IgD-negative memory B cell (primary cell): ENCODE measurements around the gene ZFP42. TPM values are rescaled to one million over a fixed set of nuclear protein-coding genes. Genes with fewer than 3 reads are reported as not detected.

ENCODE experiments used
- H3K27ac Mint-ChIP-seq, 3 donors: one replicate each; pipeline ENCODE4 v1.8.0; 2020 to 2022; ENCODE audit warnings: mild to moderate bottlenecking in 3 of 3, mixed read lengths in 3 of 3, moderate library complexity in 1 of 3
- H3K27me3 Mint-ChIP-seq: one replicate; pipeline ENCODE4 v1.8.0; 2021; ENCODE audit warnings: mixed read lengths
- H3K36me3 Mint-ChIP-seq: one replicate; pipeline ENCODE4 v1.8.0; 2020; ENCODE audit warnings: mild to moderate bottlenecking, mixed read lengths
- H3K4me1 Mint-ChIP-seq, 3 donors: one replicate each; pipeline ENCODE4 v1.8.0; 2020 to 2022; ENCODE audit warnings: mixed read lengths in 3 of 3, mild to moderate bottlenecking in 1 of 3
- H3K4me3 Mint-ChIP-seq, 4 donors: one replicate each; pipeline ENCODE4 v1.8.0; 2020 to 2022; ENCODE audit warnings: mild to moderate bottlenecking in 4 of 4, mixed read lengths in 4 of 4, moderate library complexity in 3 of 4
- H3K9me3 Mint-ChIP-seq, 3 donors: one replicate each; pipeline ENCODE4 v1.8.0; 2020 to 2021; ENCODE audit warnings: mixed read lengths in 3 of 3, mild to moderate bottlenecking in 1 of 3
- polyA plus RNA-seq: library from polyadenylated mRNA; unstranded; fragments of 300-500 nt; fragmentation: Illumina TruSeq; gene quantifications from one replicate; pipeline ENCODE4 v1.2.3, GENCODE V29; 2021

The ZFP42 gene
- polyA plus RNA-seq, 1 donor from 2014 or later = not detected

DNA sequence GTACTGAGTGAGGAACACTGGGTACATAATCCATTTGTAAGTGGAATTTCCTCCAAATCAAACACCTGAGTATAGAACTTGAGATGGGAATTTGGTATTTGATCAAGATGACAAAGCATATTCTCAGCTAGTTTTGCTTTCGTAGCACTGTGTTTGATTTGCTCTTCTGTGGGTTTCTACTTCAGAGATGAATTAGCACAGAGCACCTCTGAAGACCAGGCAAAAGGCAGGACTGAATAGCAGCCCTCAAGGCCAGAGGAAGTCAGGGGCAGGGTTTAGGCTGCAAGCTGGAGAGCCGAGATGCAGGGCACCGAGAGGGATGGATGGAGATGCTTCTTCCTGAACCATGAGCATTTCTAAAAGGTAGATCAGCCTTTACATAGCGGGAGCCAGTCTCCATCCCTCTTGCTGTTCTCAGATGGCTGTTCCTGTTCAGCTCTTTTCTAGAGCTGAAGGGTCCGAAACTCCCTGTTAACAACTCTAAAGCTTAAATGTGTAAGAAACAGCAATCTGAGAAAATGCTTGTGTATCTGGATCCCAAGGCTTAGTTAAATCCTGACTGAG lies 10.8 kb downstream of the ZFP42 start:
- H3K27me3 Mint-ChIP-seq = no peaks in the 10 kb centered on the region
- peaks cover 2 to 13% (median 8%) of the 10 kb centered on the region in 3 donors for H3K9me3 Mint-ChIP-seq
- H3K4me1 Mint-ChIP-seq = no peaks in the 10 kb centered on the region
- H3K36me3 Mint-ChIP-seq = no peaks in the 10 kb centered on the region
- no peak overlapping the region for H3K4me3 Mint-ChIP-seq
- no peak overlapping the region for H3K27ac Mint-ChIP-seq

DNA sequence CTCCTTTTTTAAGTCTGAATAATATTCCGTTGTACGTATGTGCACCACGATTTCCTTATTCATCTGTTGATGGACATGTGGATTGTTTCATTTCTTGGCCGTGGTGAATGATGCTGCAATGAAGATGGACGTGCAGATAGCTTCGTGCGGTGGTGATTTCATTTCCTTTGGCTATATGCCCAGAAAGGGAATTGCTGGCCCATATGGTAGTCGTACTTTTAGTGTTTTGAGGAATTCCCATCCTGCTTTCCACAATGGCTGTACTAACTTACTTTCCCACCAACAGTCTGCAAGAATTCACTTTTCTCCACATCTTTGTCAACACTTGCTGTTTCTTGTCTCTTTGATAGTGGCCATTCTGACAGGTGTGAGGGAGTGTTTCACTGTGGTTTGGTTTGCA lies 12.8 kb downstream of the ZFP42 start:
- no peak overlapping the region for H3K27ac Mint-ChIP-seq
- no peaks in the 10 kb centered on the region for H3K27me3 Mint-ChIP-seq
- H3K4me1 Mint-ChIP-seq = no peaks in the 10 kb centered on the region
- H3K36me3 Mint-ChIP-seq = no peaks in the 10 kb centered on the region
- H3K4me3 Mint-ChIP-seq = no peak overlapping the region
- peaks cover 2 to 11% (median 7%) of the 10 kb centered on the region in 3 donors for H3K9me3 Mint-ChIP-seq

DNA sequence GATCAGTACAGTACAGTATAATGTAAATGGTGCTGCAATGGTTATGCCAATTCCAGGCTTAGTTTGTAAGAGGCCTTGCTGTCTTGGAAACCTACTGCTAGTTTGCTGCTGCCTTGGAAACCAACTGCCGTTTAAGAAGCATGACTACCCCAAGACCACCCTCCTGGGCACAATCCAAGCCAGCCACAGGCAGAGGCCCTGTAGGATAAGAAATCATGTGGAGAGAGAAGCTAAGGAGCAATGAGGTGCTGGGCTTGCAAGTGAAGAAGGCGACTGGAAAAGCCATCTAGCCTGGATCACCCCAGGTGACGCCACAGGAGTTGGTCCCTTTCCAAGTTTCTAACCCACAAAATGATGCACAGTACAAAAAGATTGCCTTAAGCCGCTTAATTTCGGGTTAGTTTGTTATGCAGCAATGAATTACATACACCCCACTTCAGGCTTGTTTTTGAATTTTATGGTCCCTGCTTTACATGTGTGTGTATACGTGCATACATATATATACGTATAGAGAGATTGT lies 16.9 kb downstream of the ZFP42 start:
- H3K27me3 Mint-ChIP-seq = no peaks in the 10 kb centered on the region

DNA sequence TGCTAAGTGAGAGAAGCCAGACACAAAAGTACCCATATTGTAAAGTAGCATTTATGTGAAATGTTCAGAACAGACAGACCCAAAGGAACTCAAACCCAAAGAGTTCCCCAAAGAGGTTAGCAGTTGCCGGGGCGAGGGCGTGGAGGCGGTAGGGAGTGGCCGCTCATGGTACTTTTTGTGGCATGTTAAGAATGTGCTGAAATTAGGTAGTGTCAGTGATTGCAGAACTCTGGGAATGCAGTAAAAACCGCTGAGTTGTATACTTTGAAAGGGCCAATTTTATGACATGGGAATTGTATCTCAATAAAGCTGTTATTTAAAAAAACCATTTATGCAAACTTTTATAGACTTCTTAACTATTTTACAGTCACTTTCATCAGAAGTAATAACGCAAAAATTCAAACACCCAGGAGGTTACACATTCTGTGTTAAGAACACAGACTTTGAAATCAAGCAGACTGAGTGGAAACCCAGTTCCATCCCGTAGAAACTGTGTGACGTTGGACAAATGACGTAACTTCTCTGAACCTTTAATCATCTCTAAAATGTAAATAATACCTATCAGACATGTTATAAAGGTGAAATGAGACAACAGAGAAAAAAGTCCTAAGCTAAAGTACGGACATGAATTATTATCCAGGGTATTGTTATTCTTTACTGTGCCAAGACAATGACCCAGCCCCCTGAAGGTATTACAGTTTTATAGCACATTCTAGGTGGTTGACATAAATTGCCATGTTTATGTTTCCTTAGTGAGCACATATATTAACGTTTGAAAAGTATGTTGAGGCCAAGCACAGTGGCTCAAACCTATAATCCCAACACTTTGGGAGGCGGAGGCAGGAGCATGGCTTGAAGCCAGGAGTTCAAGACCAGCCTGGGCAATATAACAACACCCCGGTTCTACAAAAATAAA lies 19.7 kb downstream of the ZFP42 start:
- H3K36me3 Mint-ChIP-seq = no peaks in the 10 kb centered on the region
- H3K4me3 Mint-ChIP-seq = no peak overlapping the region
- no peak overlapping the region for H3K27ac Mint-ChIP-seq
- H3K9me3 Mint-ChIP-seq = peaks cover 3 to 4% (median 3%) of the 10 kb centered on the region in 3 donors
- no peaks in the 10 kb centered on the region for H3K4me1 Mint-ChIP-seq
- no peaks in the 10 kb centered on the region for H3K27me3 Mint-ChIP-seq

More for the DNA sequence above, 16.9 kb downstream of the ZFP42 start:
- H3K9me3 Mint-ChIP-seq = peaks cover 4 to 8% (median 7%) of the 10 kb centered on the region in 3 donors
- H3K4me3 Mint-ChIP-seq = no peak overlapping the region
- no peaks in the 10 kb centered on the region for H3K36me3 Mint-ChIP-seq
- no peaks in the 10 kb centered on the region for H3K4me1 Mint-ChIP-seq
- no peak overlapping the region for H3K27ac Mint-ChIP-seq

DNA sequence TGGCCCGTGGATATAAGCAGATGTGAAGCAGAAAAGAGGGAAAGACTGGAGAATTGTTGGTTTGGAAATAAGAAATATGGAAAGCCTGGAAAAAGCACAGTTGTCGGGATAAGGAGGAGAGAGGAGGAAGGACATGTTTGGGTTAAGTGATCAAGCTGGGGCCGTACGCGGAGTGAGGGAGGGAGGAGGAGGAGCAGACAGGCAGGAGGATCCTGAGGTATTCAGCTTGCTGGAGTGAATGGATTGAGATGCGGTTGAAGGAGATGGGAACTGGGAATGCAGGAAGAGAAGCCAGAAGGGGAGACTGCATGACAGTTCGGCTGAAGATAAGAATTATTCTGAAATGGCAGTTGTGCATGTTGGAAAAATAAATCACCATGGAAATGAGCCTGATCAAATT lies 21.2 kb downstream of the ZFP42 start:
- Mint-ChIP-seq H3K4me3 (no peak overlapping the region), H3K4me1 (no peaks in the 10 kb centered on the region), H3K27ac (no peak overlapping the region), H3K9me3 (peaks cover 3 to 4% (median 3%) of the 10 kb centered on the region in 3 donors), H3K27me3 (no peaks in the 10 kb centered on the region), H3K36me3 (no peaks in the 10 kb centered on the region)

DNA sequence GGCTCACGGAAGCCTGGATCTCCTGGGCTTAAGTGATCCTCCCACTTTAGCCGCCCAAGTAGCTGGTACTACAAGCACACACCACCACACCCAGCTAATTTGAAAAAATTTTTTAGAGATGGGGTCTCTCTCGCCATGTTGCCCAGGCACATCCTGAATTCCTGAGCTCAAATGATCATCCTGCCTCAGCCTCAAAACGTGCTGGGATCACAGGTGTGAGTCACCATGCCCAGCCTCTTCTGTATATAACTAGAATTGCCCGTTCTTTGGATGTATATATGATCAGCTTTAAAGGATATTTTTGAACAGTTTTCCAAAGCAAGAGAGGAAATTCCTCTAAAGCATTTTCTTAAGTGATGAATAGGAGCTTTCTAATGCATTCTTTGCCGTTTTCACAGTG lies 22.7 kb downstream of the ZFP42 start:
- H3K4me1 Mint-ChIP-seq = no peaks in the 10 kb centered on the region
- H3K36me3 Mint-ChIP-seq = no peaks in the 10 kb centered on the region
- H3K9me3 Mint-ChIP-seq = peaks cover 3 to 4% (median 3%) of the 10 kb centered on the region in 3 donors
- H3K27me3 Mint-ChIP-seq = no peaks in the 10 kb centered on the region
- no peak overlapping the region for H3K27ac Mint-ChIP-seq
- H3K4me3 Mint-ChIP-seq = no peak overlapping the region

DNA sequence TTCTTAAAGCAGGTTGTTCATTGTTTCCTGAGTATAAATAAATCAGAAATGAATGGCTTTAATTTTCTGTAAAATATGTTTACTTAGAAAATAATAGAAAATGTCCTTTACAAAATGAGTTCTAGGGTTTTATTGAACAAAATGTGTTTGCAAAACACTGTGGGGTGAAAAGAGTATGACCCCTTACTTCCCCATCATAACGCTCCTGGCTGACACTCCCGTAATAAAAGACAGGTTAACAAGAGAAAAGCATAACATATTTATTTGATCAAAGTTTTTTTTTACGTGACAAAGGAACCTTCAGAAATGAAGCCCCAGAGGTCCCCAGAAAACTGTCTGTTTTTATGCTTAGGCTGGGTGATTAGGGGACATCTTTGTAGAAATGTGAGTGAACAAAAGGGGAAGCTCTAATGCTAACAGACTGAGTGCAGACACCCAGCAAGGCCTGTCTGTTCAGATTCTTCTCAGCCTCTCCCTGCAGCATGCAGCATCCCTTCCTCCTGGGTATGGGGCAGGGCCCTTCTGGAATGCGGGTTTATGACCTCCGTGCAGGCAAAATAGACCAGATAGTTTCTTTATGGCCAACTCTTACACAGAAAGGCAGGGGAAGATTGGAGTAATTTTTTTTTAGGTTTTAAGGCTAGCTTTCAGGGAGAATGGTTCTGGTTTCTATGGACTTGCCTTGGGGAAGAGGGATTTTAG lies 26.1 kb downstream of the ZFP42 start:
- Mint-ChIP-seq H3K4me3 (no peak overlapping the region), H3K9me3 (peaks cover 0 to 3% (median under 1%) of the 10 kb centered on the region in 3 donors), H3K4me1 (no peaks in the 10 kb centered on the region), H3K27ac (no peak overlapping the region), H3K27me3 (no peaks in the 10 kb centered on the region), H3K36me3 (no peaks in the 10 kb centered on the region)

DNA sequence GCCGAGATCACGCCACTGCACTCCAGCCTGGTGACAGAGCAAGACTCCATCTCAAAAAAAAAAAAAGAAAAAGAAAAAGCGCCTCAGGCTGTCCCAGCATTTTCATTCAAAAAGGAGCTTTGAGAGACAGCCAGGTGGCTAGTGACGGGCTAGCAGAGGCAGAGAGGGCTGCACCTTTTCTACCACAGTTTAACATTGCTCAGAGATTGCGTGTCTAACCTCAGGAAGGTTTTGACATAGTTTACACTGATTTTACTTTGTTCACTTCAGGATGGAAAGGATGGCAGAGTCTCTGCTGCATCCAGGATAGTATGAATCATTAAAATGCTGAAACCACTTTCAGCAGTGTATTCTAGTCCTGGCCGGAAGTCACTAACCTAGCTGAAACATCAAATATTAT lies 28.1 kb downstream of the ZFP42 start:
- Mint-ChIP-seq H3K4me1 (no peaks in the 10 kb centered on the region), H3K9me3 (peaks cover 0 to 4% (median 3%) of the 10 kb centered on the region in 3 donors), H3K27me3 (no peaks in the 10 kb centered on the region), H3K4me3 (no peak overlapping the region), H3K36me3 (no peaks in the 10 kb centered on the region), H3K27ac (no peak overlapping the region)

DNA sequence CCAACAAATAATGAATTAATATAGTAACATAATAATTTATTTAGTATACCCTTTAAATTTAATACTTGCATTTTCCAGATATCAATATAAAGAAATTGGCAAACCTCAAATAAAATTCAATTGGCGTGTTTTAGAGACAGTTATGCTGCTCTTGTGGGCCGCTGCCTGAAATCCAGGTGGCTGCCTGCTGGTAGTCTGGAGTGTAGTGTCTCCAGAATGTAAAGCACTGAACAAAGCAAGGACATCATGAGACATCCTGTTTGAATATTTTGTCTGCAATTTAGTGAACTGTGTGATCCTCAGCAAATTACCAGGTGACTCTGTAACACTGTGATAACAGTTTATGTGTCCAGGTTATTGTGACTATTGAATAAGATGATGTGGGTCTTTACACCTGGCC lies 29.9 kb downstream of the ZFP42 start:
- Mint-ChIP-seq H3K4me3 (no peak overlapping the region), H3K4me1 (no peaks in the 10 kb centered on the region), H3K27ac (no peak overlapping the region), H3K36me3 (no peaks in the 10 kb centered on the region), H3K9me3 (peaks cover 3 to 5% (median 4%) of the 10 kb centered on the region in 3 donors), H3K27me3 (no peaks in the 10 kb centered on the region)

DNA sequence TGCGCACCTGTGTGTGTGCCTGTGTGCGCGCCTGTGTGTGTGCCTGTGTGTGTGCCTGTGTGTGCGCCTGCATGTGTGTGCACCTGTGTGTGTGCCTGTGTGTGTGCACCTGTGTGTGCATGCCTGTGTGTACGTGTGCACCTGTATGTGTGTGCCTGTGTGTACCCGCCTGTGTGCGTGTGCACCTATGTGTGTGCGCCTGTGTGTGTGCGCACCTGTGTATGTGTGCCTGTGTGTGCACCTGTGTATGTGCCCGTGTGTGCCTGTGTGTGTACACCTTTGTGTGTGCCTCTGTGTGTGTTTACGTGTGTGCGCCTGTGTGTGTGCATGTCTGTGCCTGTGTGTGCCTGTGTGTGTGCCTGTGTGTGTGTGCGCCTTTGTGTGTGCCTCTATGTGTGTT lies 33.5 kb downstream of the ZFP42 start:
- peaks cover 5 to 8% (median 6%) of the 10 kb centered on the region in 3 donors for H3K9me3 Mint-ChIP-seq
- H3K27ac Mint-ChIP-seq = no peak overlapping the region
- H3K4me1 Mint-ChIP-seq = no peaks in the 10 kb centered on the region
- H3K4me3 Mint-ChIP-seq = no peak overlapping the region
- H3K27me3 Mint-ChIP-seq = no peaks in the 10 kb centered on the region
- H3K36me3 Mint-ChIP-seq = no peaks in the 10 kb centered on the region

DNA sequence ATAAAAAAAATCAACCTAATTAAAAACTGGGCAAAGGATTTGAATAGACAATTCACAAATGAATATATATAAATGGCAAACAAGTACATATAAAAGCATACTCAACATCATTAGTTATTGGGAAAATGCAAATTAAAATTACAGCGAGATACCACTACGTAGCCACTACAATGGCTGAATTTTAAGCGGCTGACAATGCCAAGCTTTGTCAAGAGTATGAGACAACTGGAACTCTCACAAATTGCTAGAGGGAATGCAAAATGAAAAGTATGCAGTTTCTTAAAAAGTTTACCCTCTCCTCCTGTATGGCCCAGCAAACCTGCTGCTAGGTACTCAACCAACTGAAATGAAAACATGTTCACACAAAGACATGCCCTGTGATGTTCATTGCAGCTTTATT lies 34.8 kb downstream of the ZFP42 start:
- Mint-ChIP-seq H3K36me3 (no peaks in the 10 kb centered on the region), H3K4me3 (no peak overlapping the region), H3K9me3 (peaks cover 5 to 8% (median 6%) of the 10 kb centered on the region in 3 donors), H3K4me1 (no peaks in the 10 kb centered on the region), H3K27ac (no peak overlapping the region), H3K27me3 (no peaks in the 10 kb centered on the region)

DNA sequence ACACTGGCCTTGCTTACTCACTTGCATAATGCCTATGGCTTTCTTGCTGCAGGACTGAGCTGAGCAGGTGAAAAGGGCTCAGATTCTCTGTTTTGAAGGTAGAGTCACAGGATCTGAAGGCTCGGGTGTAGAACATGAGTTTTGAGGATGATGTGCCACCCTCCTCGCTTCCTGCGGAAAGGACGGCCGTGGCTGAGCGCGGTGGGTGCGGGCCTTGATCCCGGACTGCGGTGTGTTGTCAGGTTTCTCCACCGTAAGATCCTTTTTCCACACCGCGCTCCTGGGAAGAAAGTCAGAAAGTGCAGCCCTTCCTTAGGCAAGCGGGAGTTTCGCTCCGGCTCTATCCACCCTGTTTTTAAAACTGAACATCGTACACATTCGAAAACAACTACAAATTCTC lies 36.2 kb downstream of the ZFP42 start:
- Mint-ChIP-seq H3K4me1 (no peaks in the 10 kb centered on the region), H3K9me3 (peaks cover 2 to 8% (median 6%) of the 10 kb centered on the region in 3 donors), H3K36me3 (no peaks in the 10 kb centered on the region), H3K27me3 (no peaks in the 10 kb centered on the region), H3K4me3 (peak overlapping the region in 1 of 4 donors; percentile 27), H3K27ac (no peak overlapping the region)

DNA sequence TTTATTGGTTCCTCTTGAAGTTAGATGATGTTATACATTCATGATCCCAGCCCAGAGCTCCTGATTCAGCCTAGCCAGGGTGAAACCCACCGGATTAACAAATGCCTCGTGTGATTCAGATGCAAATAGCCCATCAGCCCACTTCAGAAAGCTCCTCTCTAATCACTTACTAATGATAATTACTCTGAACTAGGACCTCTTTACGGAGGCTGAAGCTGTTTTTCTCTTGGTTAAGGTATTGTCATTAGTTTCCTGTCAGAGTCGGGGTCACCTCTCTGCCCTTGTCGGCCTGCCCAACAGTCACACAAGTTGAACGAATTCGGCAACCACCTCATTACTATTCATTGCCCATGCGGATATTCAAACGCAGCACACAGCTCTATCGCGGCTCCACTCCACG lies 36.6 kb downstream of the ZFP42 start:
- no peaks in the 10 kb centered on the region for H3K27me3 Mint-ChIP-seq
- H3K4me1 Mint-ChIP-seq = no peaks in the 10 kb centered on the region
- H3K27ac Mint-ChIP-seq = no peak overlapping the region
- H3K36me3 Mint-ChIP-seq = no peaks in the 10 kb centered on the region
- H3K4me3 Mint-ChIP-seq = no peak overlapping the region
- peaks cover 2 to 8% (median 6%) of the 10 kb centered on the region in 3 donors for H3K9me3 Mint-ChIP-seq

DNA sequence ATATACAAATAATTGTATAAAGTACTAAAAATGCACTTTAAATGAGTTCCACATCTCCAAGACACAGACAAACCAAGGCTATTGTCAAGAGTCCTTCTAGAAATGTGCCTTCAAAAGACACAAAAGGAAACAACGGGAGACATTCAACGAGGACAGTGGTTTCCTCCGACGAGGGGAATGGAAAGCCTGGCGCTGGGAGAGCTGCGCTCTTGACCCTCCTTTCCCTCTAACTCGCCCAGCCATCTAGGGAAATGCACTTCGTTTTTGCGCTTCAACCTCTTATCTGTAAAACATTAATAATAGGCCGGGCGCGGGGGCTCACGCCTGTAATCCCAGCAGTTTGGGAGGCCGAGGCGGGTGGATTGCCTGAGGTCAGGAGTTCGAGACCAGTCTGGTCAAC lies 37.0 kb downstream of the ZFP42 start:
- H3K27me3 Mint-ChIP-seq = no peaks in the 10 kb centered on the region
- no peaks in the 10 kb centered on the region for H3K36me3 Mint-ChIP-seq
- peaks cover 2 to 6% (median 4%) of the 10 kb centered on the region in 3 donors for H3K9me3 Mint-ChIP-seq
- peak overlapping the region in 1 of 3 donors; percentile 39 for H3K27ac Mint-ChIP-seq
- no peaks in the 10 kb centered on the region for H3K4me1 Mint-ChIP-seq
- no peak overlapping the region for H3K4me3 Mint-ChIP-seq
